ENCODE results near the gene ARMC6.

ARMC6 gene

DNA sequence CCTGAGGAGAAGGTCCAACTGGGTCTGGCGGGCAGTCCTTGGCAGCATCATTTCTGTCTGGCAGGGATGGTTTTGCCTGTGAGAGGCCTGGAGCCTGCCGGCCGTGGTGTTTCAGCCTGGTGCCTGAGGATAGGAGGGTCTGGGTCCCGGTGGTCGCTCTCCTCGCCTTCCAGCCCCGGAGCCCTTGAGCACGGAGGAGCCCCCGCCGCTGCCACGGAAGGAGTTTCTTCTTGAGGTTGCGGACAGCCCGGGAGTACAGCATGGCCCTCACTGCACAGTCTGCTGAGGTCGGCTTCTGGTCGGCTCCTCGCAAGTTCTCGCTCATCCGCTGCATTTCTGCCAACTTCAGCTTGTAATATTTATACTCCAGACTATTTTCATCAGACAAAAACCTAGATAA lies 23.5 kb upstream of the ARMC6 start:
- Histone ChIP-seq H3K27ac (ENCODE audit: extremely low read depth, low read depth, low read length) (no peak overlapping the region), H3K36me3 (ENCODE audit: control insufficient read depth in 2 of 2, insufficient read depth in 1 of 2, low read length in 2 of 2) (peaks cover 50 to 96% of the 10 kb centered on the region in 2 experiments), H3K4me3 (ENCODE audit: low read depth, low read length) (no peak overlapping the region), H3K9me3 (ENCODE audit: control insufficient read depth, insufficient read depth, low read depth, low read length) (no peaks in the 10 kb centered on the region), H3K4me1 (ENCODE audit: control insufficient read depth, insufficient read depth, low read length) (no peaks in the 10 kb centered on the region)
- ChIA-PET POLR2A (interaction anchor here (1.1 kb wide), 1 partner anchor 20 kb away, joined by 3 read pairs; no protein-coding TSS in a partner anchor), CTCF (interaction anchor here (0.7 kb wide), 1 partner anchor 22 kb away, joined by 3 read pairs; no protein-coding TSS in a partner anchor)
- no peak for TF ChIP-seq WT1 (tag by site-specific recombination; IDR thresholded peaks at IDR 0.05)
- TF ChIP-seq KLF1 (tag by site-specific recombination; IDR thresholded peaks at IDR 0.05), result no peak
- no peak for TF ChIP-seq GLIS2 (tag by site-specific recombination; IDR thresholded peaks at IDR 0.05)
- no peak for TF ChIP-seq ZNF585B (tag by site-specific recombination; IDR thresholded peaks at IDR 0.05)

DNA sequence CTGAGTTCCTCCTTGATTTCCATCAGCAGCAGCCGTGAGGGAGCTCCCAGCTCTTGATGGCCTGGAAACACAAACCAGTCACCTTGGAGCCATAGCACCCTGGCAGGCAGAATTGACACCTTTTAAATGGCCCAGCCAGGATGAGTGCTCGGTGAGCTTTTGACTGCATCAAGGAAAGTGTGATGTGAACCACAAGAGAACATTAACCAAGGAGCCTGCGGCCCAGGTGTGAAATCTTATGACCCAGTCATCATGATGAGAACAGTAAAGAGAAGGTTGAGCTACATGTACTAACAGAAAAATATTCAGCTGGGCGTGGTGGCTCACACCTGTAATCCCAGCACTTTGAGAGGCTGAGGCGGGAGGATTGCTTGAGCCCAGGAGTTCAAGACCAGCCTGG lies 22.9 kb upstream of the ARMC6 start:
- ChIA-PET POLR2A (no interaction called here), CTCF (interaction anchor here (0.6 to 1.0 kb wide), 5 partner anchors 8 to 21 kb away, joined by 3 to 4 read pairs (median 3); no protein-coding TSS in a partner anchor)
- TF ChIP-seq ZNF433 (tag by site-specific recombination; IDR thresholded peaks at IDR 0.05; ENCODE audit: low read depth) (no peak), ZNF776 (tag by site-specific recombination; IDR thresholded peaks at IDR 0.05; ENCODE audit: borderline replicate concordance) (no peak), KLF8 (tag by site-specific recombination; IDR thresholded peaks at IDR 0.05) (no peak), ZBTB8A (tag by site-specific recombination; IDR thresholded peaks at IDR 0.05) (no peak), SP3 (tag by site-specific recombination; IDR thresholded peaks at IDR 0.05) (no peak), ZNF112 (tag by site-specific recombination; IDR thresholded peaks at IDR 0.05) (no peak), ZNF24 (tag by site-specific recombination; IDR thresholded peaks at IDR 0.05) (no peak), TRIM28 (IDR thresholded peaks at IDR 0.05; ENCODE audit: borderline replicate concordance, low read length) (no peak), ZNF140 (tag by site-specific recombination; IDR thresholded peaks at IDR 0.05) (no peak), ZNF560 (tag by site-specific recombination; IDR thresholded peaks at IDR 0.05; ENCODE audit: borderline replicate concordance) (no peak), MZF1 (tag by site-specific recombination; IDR thresholded peaks at IDR 0.05; ENCODE audit: borderline replicate concordance) (no peak)
- TF ChIP-seq, protein P1, sequence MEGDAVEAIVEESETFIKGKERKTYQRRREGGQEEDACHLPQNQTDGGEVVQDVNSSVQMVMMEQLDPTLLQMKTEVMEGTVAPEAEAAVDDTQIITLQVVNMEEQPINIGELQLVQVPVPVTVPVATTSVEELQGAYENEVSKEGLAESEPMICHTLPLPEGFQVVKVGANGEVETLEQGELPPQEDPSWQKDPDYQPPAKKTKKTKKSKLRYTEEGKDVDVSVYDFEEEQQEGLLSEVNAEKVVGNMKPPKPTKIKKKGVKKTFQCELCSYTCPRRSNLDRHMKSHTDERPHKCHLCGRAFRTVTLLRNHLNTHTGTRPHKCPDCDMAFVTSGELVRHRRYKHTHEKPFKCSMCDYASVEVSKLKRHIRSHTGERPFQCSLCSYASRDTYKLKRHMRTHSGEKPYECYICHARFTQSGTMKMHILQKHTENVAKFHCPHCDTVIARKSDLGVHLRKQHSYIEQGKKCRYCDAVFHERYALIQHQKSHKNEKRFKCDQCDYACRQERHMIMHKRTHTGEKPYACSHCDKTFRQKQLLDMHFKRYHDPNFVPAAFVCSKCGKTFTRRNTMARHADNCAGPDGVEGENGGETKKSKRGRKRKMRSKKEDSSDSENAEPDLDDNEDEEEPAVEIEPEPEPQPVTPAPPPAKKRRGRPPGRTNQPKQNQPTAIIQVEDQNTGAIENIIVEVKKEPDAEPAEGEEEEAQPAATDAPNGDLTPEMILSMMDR (tag by site-specific recombination; IDR thresholded peaks at IDR 0.05), result no peak
- TF ChIP-seq, protein P2, sequence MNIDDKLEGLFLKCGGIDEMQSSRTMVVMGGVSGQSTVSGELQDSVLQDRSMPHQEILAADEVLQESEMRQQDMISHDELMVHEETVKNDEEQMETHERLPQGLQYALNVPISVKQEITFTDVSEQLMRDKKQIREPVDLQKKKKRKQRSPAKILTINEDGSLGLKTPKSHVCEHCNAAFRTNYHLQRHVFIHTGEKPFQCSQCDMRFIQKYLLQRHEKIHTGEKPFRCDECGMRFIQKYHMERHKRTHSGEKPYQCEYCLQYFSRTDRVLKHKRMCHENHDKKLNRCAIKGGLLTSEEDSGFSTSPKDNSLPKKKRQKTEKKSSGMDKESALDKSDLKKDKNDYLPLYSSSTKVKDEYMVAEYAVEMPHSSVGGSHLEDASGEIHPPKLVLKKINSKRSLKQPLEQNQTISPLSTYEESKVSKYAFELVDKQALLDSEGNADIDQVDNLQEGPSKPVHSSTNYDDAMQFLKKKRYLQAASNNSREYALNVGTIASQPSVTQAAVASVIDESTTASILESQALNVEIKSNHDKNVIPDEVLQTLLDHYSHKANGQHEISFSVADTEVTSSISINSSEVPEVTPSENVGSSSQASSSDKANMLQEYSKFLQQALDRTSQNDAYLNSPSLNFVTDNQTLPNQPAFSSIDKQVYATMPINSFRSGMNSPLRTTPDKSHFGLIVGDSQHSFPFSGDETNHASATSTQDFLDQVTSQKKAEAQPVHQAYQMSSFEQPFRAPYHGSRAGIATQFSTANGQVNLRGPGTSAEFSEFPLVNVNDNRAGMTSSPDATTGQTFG (tag by site-specific recombination; IDR thresholded peaks at IDR 0.05; ENCODE audit: borderline replicate concordance), result no peak
- peaks cover 52 to 94% of the 10 kb centered on the region in 2 experiments for H3K36me3 ChIP-seq (ENCODE audit: control insufficient read depth in 2 of 2, insufficient read depth in 1 of 2, low read length in 2 of 2)
- H3K4me3 ChIP-seq (ENCODE audit: low read depth, low read length), result no peak overlapping the region
- H3K9me3 ChIP-seq (ENCODE audit: control insufficient read depth, insufficient read depth, low read depth, low read length), result no peaks in the 10 kb centered on the region
- H3K27ac ChIP-seq (ENCODE audit: extremely low read depth, low read depth, low read length), result no peak overlapping the region
- H3K4me1 ChIP-seq (ENCODE audit: control insufficient read depth, insufficient read depth, low read length), result no peaks in the 10 kb centered on the region

DNA sequence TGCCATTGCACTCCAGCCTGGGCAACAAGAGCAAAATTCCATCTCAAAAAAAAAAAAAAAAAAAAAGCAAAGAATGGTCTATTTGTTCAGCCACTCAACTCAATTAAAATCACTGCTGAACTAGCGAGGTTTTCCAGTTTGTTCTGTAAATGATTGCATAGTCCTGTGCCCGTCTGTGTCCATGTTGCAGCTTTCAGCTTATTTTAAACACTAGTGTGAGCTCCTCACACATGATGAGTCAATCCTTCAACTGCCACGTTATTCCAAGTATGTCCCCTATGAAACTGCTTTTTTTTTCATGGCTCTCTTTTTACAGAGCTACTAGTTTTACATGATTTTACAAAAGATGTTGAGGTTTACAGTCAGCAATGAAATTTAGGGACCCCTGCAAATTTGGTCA lies 12.3 kb upstream of the ARMC6 start:
- CTCF ChIA-PET, result interaction anchor here (1.8 kb wide), 1 partner anchor 125 kb away, joined by 4 read pairs; no protein-coding TSS in a partner anchor
- H3K4me3 ChIP-seq (ENCODE audit: low read depth, low read length), result no peak overlapping the region
- no peak overlapping the region for H3K27ac ChIP-seq (ENCODE audit: extremely low read depth, low read depth, low read length)
- no peaks in the 10 kb centered on the region for H3K4me1 ChIP-seq (ENCODE audit: control insufficient read depth, insufficient read depth, low read length)
- H3K36me3 ChIP-seq (ENCODE audit: control insufficient read depth in 2 of 2, insufficient read depth in 1 of 2, low read length in 2 of 2), result peaks cover 75 to 81% of the 10 kb centered on the region in 2 experiments
- POLR2A ChIA-PET, result interaction anchor here (0.7 kb wide), 1 partner anchor 294 kb away, joined by 4 read pairs; no protein-coding TSS in a partner anchor
- H3K9me3 ChIP-seq (ENCODE audit: control insufficient read depth, insufficient read depth, low read depth, low read length), result no peaks in the 10 kb centered on the region
- TF ChIP-seq ZNF138 (tag by site-specific recombination; IDR thresholded peaks at IDR 0.05; ENCODE audit: borderline replicate concordance) (no peak), ZNF48 (tag by site-specific recombination; IDR thresholded peaks at IDR 0.05) (no peak), EGR2 (tag by site-specific recombination; IDR thresholded peaks at IDR 0.05; ENCODE audit: low read depth) (no peak), ZIC2 (tag by site-specific recombination; IDR thresholded peaks at IDR 0.05) (no peak), ZSCAN30 (tag by site-specific recombination; IDR thresholded peaks at IDR 0.05) (no peak), ZNF175 (tag by site-specific recombination; IDR thresholded peaks at IDR 0.05) (no peak), ZBTB7A (tag by site-specific recombination; IDR thresholded peaks at IDR 0.05; ENCODE audit: low read depth) (no peak)
- TF ChIP-seq, protein P3, sequence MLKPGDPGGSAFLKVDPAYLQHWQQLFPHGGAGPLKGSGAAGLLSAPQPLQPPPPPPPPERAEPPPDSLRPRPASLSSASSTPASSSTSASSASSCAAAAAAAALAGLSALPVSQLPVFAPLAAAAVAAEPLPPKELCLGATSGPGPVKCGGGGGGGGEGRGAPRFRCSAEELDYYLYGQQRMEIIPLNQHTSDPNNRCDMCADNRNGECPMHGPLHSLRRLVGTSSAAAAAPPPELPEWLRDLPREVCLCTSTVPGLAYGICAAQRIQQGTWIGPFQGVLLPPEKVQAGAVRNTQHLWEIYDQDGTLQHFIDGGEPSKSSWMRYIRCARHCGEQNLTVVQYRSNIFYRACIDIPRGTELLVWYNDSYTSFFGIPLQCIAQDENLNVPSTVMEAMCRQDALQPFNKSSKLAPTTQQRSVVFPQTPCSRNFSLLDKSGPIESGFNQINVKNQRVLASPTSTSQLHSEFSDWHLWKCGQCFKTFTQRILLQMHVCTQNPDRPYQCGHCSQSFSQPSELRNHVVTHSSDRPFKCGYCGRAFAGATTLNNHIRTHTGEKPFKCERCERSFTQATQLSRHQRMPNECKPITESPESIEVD (tag by site-specific recombination; IDR thresholded peaks at IDR 0.05), result no peak

Measured in HEK293 (cell line).